ENCODE results near the gene LDLRAD2. TPM values are rescaled to one million over a fixed set of nuclear protein-coding genes. Genes with fewer than 3 reads are reported as not detected.

The LDLRAD2 gene
- total and polyA plus RNA-seq, 2 donors, result 0.14 to 1.9 TPM

DNA sequence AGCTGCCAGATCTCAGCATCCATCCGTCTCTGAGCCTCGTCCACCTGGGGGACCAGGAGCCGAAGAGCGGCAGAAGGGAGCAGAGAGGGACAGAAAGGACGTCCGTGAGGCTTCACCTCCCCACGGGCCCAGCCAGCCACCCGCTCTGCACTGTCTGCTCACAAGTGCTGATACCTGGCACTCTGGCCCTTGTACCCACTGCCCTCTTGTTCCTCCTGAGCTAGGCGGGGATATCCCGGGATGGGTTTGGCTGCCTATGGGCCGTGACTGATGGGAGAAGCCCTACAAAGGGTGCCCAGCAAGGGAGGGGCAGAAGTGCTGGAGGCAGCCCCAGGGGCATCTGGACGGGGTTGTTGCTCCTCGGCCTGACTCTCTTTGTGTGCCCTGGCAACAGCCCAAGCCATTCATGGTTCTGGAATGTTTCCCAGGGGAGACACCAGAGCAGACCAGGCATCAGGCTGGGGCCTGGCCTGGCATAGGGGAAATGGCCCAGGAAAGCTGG, 57.6 kb downstream of the LDLRAD2 start:
- DNase-seq (ENCODE audit: low read depth in 6 of 9, low spot score in 9 of 9), result no peak
- H3K4me3 ChIP-seq (ENCODE audit: low read length in 2 of 2), result no peak overlapping the region
- no peaks in the 10 kb centered on the region for H3K27me3 ChIP-seq (ENCODE audit: control insufficient read depth in 2 of 2, insufficient read depth in 1 of 2, low read length in 1 of 2)
- WGBS, result 95% methylated on average over 13 of the region's 13 CpGs
- H3K27ac ChIP-seq (ENCODE audit: low read depth in 1 of 2, low read length in 1 of 2), result no peak overlapping the region
- H3K9me3 ChIP-seq (ENCODE audit: control insufficient read depth in 2 of 2, insufficient read depth in 1 of 2, low read length in 1 of 2), result no peaks in the 10 kb centered on the region
- H3K36me3 ChIP-seq (ENCODE audit: control insufficient read depth in 2 of 2, insufficient read depth in 2 of 2, low read length in 1 of 2), result no peaks in the 10 kb centered on the region
- peaks cover 0 to 13% of the 10 kb centered on the region in 2 donors for H3K4me1 ChIP-seq (ENCODE audit: control insufficient read depth in 2 of 2, insufficient read depth in 2 of 2, low read length in 2 of 2)

DNA sequence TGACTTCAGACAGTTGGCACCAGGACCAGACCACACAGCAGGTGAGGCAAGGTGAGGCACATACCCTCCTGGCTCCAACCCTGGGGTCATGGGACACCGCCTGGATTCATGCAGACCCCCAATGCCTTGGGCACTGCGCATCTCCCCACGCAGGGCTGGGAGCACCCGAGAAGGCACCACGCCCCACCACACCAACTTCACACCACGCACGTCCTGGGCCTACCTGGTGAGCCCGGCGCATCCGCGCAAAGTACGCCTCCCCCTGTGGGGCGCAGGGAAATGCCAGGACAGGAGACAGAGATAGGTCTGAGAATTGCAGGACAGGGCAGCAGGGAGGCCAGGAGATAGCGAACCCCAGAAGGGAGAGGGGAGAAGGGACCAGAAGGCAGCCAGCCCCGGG, 58.5 kb downstream of the LDLRAD2 start:
- H3K36me3 ChIP-seq (ENCODE audit: control insufficient read depth in 2 of 2, insufficient read depth in 2 of 2, low read length in 1 of 2), result no peaks in the 10 kb centered on the region
- H3K27ac ChIP-seq (ENCODE audit: low read depth in 1 of 2, low read length in 1 of 2), result no peak overlapping the region
- peaks cover 0 to 12% of the 10 kb centered on the region in 2 donors for H3K4me1 ChIP-seq (ENCODE audit: control insufficient read depth in 2 of 2, insufficient read depth in 2 of 2, low read length in 2 of 2)
- no peak for DNase-seq (ENCODE audit: low read depth in 6 of 9, low spot score in 9 of 9)
- H3K9me3 ChIP-seq (ENCODE audit: control insufficient read depth in 2 of 2, insufficient read depth in 1 of 2, low read length in 1 of 2), result no peaks in the 10 kb centered on the region
- H3K4me3 ChIP-seq (ENCODE audit: low read length in 2 of 2), result no peak overlapping the region
- no peaks in the 10 kb centered on the region for H3K27me3 ChIP-seq (ENCODE audit: control insufficient read depth in 2 of 2, insufficient read depth in 1 of 2, low read length in 1 of 2)
- 97% methylated on average over 15 of the region's 15 CpGs for WGBS

DNA sequence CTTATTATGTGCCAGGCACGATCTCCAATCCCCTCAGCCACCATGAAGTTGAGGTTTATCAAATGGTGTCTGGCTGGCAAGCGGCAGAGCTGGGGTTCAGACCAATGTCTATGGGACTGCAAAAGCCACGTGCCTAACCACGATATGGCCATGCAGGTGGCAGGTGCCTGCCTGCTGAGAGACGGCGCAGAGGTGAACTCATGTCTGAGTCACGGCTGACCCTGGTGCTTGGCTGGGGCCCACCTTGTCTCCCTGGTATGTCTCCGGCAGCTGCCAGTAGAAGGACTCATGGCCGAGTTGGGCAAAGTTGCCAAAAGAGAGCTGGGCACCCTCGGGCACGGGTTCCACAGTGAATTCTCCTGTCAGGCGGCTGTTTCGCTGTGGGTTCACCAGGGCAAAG, 59.9 kb downstream of the LDLRAD2 start:
- Histone ChIP-seq H3K9me3 (ENCODE audit: control insufficient read depth in 2 of 2, insufficient read depth in 1 of 2, low read length in 1 of 2) (no peaks in the 10 kb centered on the region), H3K4me3 (ENCODE audit: low read length in 2 of 2) (no peak overlapping the region), H3K27ac (ENCODE audit: low read depth in 1 of 2, low read length in 1 of 2) (no peak overlapping the region), H3K36me3 (ENCODE audit: control insufficient read depth in 2 of 2, insufficient read depth in 2 of 2, low read length in 1 of 2) (no peaks in the 10 kb centered on the region), H3K4me1 (ENCODE audit: control insufficient read depth in 2 of 2, insufficient read depth in 2 of 2, low read length in 2 of 2) (no peaks in the 10 kb centered on the region), H3K27me3 (ENCODE audit: control insufficient read depth in 2 of 2, insufficient read depth in 1 of 2, low read length in 1 of 2) (no peaks in the 10 kb centered on the region)
- 60% methylated on average over 13 of the region's 13 CpGs for WGBS
- no peak for DNase-seq (ENCODE audit: low read depth in 6 of 9, low spot score in 9 of 9)

DNA sequence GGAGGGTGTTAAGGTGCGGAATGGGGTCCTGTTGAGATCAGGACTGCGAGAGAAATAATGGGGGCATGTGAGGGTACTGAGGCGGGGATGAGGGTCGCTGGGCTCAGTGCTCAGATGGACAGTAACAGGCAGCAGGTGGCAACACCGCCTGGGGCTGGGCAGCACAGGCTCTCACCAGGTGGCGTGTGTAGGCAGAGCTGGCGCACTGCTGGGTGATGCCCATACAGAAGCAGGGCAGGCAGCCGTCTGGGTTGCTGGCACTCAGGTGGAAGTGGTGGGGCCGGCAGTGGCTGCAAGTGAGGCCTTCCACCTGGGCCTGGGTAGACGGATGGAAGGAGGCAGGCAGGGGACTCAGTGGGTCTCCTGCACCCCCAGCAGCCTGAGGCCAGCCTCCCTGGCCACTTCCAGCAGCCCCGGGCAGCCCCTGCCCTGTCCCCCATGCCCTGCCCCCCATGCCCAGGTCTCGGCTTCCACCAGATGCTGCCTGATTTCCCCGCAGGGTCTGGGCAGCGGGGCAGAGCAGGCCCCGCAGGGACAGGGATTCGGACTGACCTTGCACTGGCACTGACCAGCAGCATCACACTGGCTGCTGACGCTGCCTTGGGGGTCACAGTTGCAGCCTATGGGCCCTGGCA, 60.5 kb downstream of the LDLRAD2 start:
- Histone ChIP-seq H3K4me3 (ENCODE audit: low read length in 2 of 2) (no peak overlapping the region), H3K27ac (ENCODE audit: low read depth in 1 of 2, low read length in 1 of 2) (no peak overlapping the region), H3K9me3 (ENCODE audit: control insufficient read depth in 2 of 2, insufficient read depth in 1 of 2, low read length in 1 of 2) (no peaks in the 10 kb centered on the region), H3K36me3 (ENCODE audit: control insufficient read depth in 2 of 2, insufficient read depth in 2 of 2, low read length in 1 of 2) (no peaks in the 10 kb centered on the region), H3K27me3 (ENCODE audit: control insufficient read depth in 2 of 2, insufficient read depth in 1 of 2, low read length in 1 of 2) (no peaks in the 10 kb centered on the region), H3K4me1 (ENCODE audit: control insufficient read depth in 2 of 2, insufficient read depth in 2 of 2, low read length in 2 of 2) (no peaks in the 10 kb centered on the region)
- WGBS, result 96% methylated on average over 17 of the region's 17 CpGs
- DNase-seq (ENCODE audit: low read depth in 6 of 9, low spot score in 9 of 9), result no peak

DNA sequence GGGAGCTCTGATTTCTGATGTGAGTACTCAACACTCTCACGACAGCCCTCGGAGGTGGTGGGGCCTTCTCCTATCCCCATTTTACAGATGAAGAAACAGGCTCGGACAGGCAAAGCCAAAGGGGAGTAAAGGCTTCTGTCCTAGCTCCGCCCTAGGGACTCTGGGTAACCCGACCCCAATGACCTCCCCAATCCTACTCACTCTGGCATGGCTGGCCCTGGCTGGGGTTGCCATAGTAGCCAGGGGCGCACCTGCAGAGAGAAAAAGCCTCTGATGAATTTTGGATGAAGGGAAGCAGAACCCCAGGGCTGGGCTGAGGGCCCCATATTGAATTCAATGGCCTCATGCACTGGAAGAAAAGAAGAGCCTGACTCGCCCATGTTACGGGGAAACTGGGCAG, 61.1 kb downstream of the LDLRAD2 start:
- no peaks in the 10 kb centered on the region for H3K9me3 ChIP-seq (ENCODE audit: control insufficient read depth in 2 of 2, insufficient read depth in 1 of 2, low read length in 1 of 2)
- H3K27ac ChIP-seq (ENCODE audit: low read depth in 1 of 2, low read length in 1 of 2), result no peak overlapping the region
- WGBS, result 95% methylated on average over 8 of the region's 8 CpGs
- H3K36me3 ChIP-seq (ENCODE audit: control insufficient read depth in 2 of 2, insufficient read depth in 2 of 2, low read length in 1 of 2), result no peaks in the 10 kb centered on the region
- no peaks in the 10 kb centered on the region for H3K27me3 ChIP-seq (ENCODE audit: control insufficient read depth in 2 of 2, insufficient read depth in 1 of 2, low read length in 1 of 2)
- H3K4me1 ChIP-seq (ENCODE audit: control insufficient read depth in 2 of 2, insufficient read depth in 2 of 2, low read length in 2 of 2), result no peaks in the 10 kb centered on the region
- H3K4me3 ChIP-seq (ENCODE audit: low read length in 2 of 2), result no peak overlapping the region
- no peak for DNase-seq (ENCODE audit: low read depth in 6 of 9, low spot score in 9 of 9)

DNA sequence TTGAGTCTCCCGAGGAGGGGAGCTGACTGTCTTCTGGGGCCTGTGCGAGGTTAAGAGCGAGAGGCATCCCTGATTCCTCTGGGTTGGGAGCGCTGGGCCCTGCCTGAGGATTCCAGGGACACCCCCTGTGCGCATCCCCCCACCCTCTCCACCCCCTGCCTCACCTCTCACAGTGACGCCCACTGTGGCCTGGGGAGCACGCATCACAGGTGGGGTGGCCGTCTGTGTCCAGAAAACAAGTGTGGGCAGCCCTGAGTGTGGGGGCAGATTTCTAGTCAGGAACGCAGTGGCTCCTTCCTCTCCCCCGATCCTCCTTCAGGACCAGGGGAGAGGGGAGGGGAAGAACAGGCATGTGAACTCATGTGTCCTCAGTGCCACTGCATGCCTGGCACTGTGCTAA, 61.7 kb downstream of the LDLRAD2 start:
- no peak overlapping the region for H3K27ac ChIP-seq (ENCODE audit: low read depth in 1 of 2, low read length in 1 of 2)
- no peaks in the 10 kb centered on the region for H3K9me3 ChIP-seq (ENCODE audit: control insufficient read depth in 2 of 2, insufficient read depth in 1 of 2, low read length in 1 of 2)
- H3K27me3 ChIP-seq (ENCODE audit: control insufficient read depth in 2 of 2, insufficient read depth in 1 of 2, low read length in 1 of 2), result no peaks in the 10 kb centered on the region
- no peaks in the 10 kb centered on the region for H3K4me1 ChIP-seq (ENCODE audit: control insufficient read depth in 2 of 2, insufficient read depth in 2 of 2, low read length in 2 of 2)
- H3K4me3 ChIP-seq (ENCODE audit: low read length in 2 of 2), result no peak overlapping the region
- WGBS, result 99% methylated on average over 10 of the region's 10 CpGs
- no peaks in the 10 kb centered on the region for H3K36me3 ChIP-seq (ENCODE audit: control insufficient read depth in 2 of 2, insufficient read depth in 2 of 2, low read length in 1 of 2)
- no peak for DNase-seq (ENCODE audit: low read depth in 6 of 9, low spot score in 9 of 9)

DNA sequence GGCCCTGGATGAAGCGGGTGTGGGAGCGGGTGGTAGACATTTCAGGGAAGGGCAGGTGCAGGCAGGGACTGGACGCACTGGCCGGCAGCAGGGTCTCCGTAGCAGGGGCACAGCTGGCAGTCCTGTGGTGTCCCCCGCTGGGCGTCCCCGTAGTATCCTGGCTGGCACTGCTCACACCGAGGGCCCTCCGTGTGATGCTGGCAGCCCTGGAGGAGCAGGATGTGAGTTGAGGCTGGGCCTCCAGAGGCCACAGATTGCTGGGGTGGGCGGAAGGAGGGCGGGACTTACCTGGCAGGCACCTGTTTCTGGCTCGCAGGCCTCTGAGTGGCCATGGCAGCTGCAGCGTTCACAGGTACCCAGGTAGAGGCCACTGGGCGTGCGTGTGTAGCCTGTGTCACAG, 62.3 kb downstream of the LDLRAD2 start:
- DNase-seq (ENCODE audit: low read depth in 6 of 9, low spot score in 9 of 9), result no peak
- Histone ChIP-seq H3K9me3 (ENCODE audit: control insufficient read depth in 2 of 2, insufficient read depth in 1 of 2, low read length in 1 of 2) (no peaks in the 10 kb centered on the region), H3K4me1 (ENCODE audit: control insufficient read depth in 2 of 2, insufficient read depth in 2 of 2, low read length in 2 of 2) (no peaks in the 10 kb centered on the region), H3K36me3 (ENCODE audit: control insufficient read depth in 2 of 2, insufficient read depth in 2 of 2, low read length in 1 of 2) (no peaks in the 10 kb centered on the region), H3K4me3 (ENCODE audit: low read length in 2 of 2) (no peak overlapping the region), H3K27ac (ENCODE audit: low read depth in 1 of 2, low read length in 1 of 2) (no peak overlapping the region), H3K27me3 (ENCODE audit: control insufficient read depth in 2 of 2, insufficient read depth in 1 of 2, low read length in 1 of 2) (no peaks in the 10 kb centered on the region)
- 96% methylated on average over 16 of the region's 16 CpGs for WGBS

Other genes starting within 250 kb of the LDLRAD2 start
- 3.5 TPM for gene RAP1GAP, start 142.9 kb upstream of the LDLRAD2 start, total RNA-seq
- gene RAP1GAP, start 142.9 kb upstream of the LDLRAD2 start, polyA plus RNA-seq, result 1.6 TPM
- gene USP48, start 29.1 kb upstream of the LDLRAD2 start, total RNA-seq, result 25.3 TPM
- gene USP48, start 29.1 kb upstream of the LDLRAD2 start, polyA plus RNA-seq, result 34.3 TPM
- gene HSPG2, start 125.0 kb downstream of the LDLRAD2 start, total RNA-seq, result 10.2 TPM
- 37.3 TPM for gene HSPG2, start 125.0 kb downstream of the LDLRAD2 start, polyA plus RNA-seq
- 0.09 TPM for gene CELA3B, start 164.8 kb downstream of the LDLRAD2 start, total RNA-seq
- gene CELA3B, start 164.8 kb downstream of the LDLRAD2 start, polyA plus RNA-seq, result 0.32 TPM
- gene CELA3A, start 189.4 kb downstream of the LDLRAD2 start, total RNA-seq, result 0.19 TPM
- 5.2 TPM for gene CELA3A, start 189.4 kb downstream of the LDLRAD2 start, polyA plus RNA-seq
- gene CDC42, start 240.4 kb downstream of the LDLRAD2 start, total RNA-seq, result 333 TPM
- gene CDC42, start 240.4 kb downstream of the LDLRAD2 start, polyA plus RNA-seq, result 227 TPM